GM18858 (cell line): Measurements from ENCODE around the gene SLC18A2.
A peak's percentile ranks its signal among the peaks of the same experiment; 100 is the strongest.
"Not testable (repeated sequence)": the region's sequence is repeated elsewhere in the genome, so short reads cannot be mapped to it uniquely, and the experiment has no call there.

Experiments used
- ATAC-seq: cut with Tn5 transposase; IDR thresholded peaks from one replicate; pipeline ENCODE4 v1.9.1; 2021; ENCODE audit not compliant: unreplicated experiment

The SLC18A2 gene

GRCh38 chr10:117240621-117241529 lies at the start of gene SLC18A2:
SLC18A2 (plus strand) TSS chr10:117241114; CDS start chr10:117241694, 580 bp downstream.
- no peak for ATAC-seq

- ATAC-seq: no peak
Measured at GRCh38 chr10:117197189-117197588, 43.7 kb upstream of the SLC18A2 start, which contains the start of gene KCNK18. KCNK18 (plus strand) TSS chr10:117197489; CDS start chr10:117197489, 0 bp downstream.

GRCh38 chr10:117198088-117198487 lies 42.8 kb upstream of the SLC18A2 start:
- ATAC-seq: no peak

- no peak for ATAC-seq
Measured at GRCh38 chr10:117201826-117202225, 39.1 kb upstream of the SLC18A2 start.

GRCh38 chr10:117204316-117204715 lies 36.6 kb upstream of the SLC18A2 start:
- no peak for ATAC-seq

- ATAC-seq: no peak
Measured at GRCh38 chr10:117212176-117212575, 28.7 kb upstream of the SLC18A2 start.

GRCh38 chr10:117214401-117214800 lies 26.5 kb upstream of the SLC18A2 start:
- ATAC-seq: no peak

GRCh38 chr10:117215079-117215478 lies 25.8 kb upstream of the SLC18A2 start:
- no peak for ATAC-seq

GRCh38 chr10:117216028-117216427 lies 24.9 kb upstream of the SLC18A2 start:
- no peak for ATAC-seq

- peak; percentile 84 for ATAC-seq
Measured at GRCh38 chr10:117216611-117217195, 24.2 kb upstream of the SLC18A2 start.

GRCh38 chr10:117217196-117217761 lies 23.6 kb upstream of the SLC18A2 start:
- no peak for ATAC-seq

GRCh38 chr10:117218654-117219053 lies 22.3 kb upstream of the SLC18A2 start:
- no peak for ATAC-seq

- no peak for ATAC-seq
Measured at GRCh38 chr10:117221156-117221711, 19.7 kb upstream of the SLC18A2 start.

- no peak for ATAC-seq
Measured at GRCh38 chr10:117222552-117222951, 18.4 kb upstream of the SLC18A2 start.

- ATAC-seq: no peak
Measured at GRCh38 chr10:117222976-117223692, 17.8 kb upstream of the SLC18A2 start.

GRCh38 chr10:117223693-117224430 lies 17.1 kb upstream of the SLC18A2 start:
- no peak for ATAC-seq

- ATAC-seq: no peak
Measured at GRCh38 chr10:117224881-117225280, 16.0 kb upstream of the SLC18A2 start.

GRCh38 chr10:117226813-117227451 lies 14.0 kb upstream of the SLC18A2 start:
- ATAC-seq: no peak

- ATAC-seq: no peak
Measured at GRCh38 chr10:117228210-117228609, 12.7 kb upstream of the SLC18A2 start.

- ATAC-seq: not testable (repeated sequence)
Measured at GRCh38 chr10:117230107-117230506, 10.8 kb upstream of the SLC18A2 start.
